ENCODE results near the gene NCAPH2. TPM values are rescaled to one million over a fixed set of nuclear protein-coding genes. Genes with fewer than 3 reads are reported as not detected.
"Not testable (repeated sequence)": the region's sequence is repeated elsewhere in the genome, so short reads cannot be mapped to it uniquely, and the experiment has no call there.

NCAPH2 gene
- total RNA-seq, 4 donors from 2014 or later = 34.0 to 85.8 (median 41.2) TPM

DNA sequence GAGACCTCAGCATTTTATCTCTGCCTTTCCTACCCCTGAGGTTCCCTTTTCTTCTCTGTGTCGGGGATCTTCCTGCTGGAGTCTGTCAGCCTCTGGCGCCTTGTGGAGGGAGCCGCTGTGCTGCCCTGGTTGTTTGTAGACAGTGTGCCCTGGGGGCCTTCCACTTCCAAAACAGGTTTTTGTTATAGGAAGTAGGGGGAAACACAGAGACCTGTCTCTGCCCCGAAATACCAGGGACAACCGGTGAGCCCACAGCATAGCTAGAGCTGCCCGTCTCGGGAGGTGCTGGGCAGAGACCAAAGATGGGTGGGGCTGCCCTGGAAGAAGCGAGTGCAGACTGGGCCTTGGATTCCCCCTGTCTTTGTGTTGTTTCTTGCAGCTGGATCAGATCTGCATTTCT lies 8.0 kb downstream of the NCAPH2 start:
- H3K27ac ChIP-seq = no peak overlapping the region
- peaks cover 0 to 46% (median 0%) of the 10 kb centered on the region in 3 donors for H3K36me3 ChIP-seq
- DNase-seq = no peak
- no peaks in the 10 kb centered on the region for H3K9me3 ChIP-seq
- no peaks in the 10 kb centered on the region for H3K4me1 ChIP-seq
- H3K27me3 ChIP-seq = no peaks in the 10 kb centered on the region
- TF ChIP-seq POLR2A (IDR thresholded peaks at IDR 0.05) (no peak), CTCF (IDR thresholded peaks at IDR 0.05) (no peak)
- H3K4me3 ChIP-seq = no peak overlapping the region

GRCh38 chr22:50516891-50517290 lies 8.9 kb downstream of the NCAPH2 start:
- no peak overlapping the region for H3K27ac ChIP-seq
- no peak overlapping the region for H3K4me3 ChIP-seq
- DNase-seq = no peak
- H3K9me3 ChIP-seq = no peaks in the 10 kb centered on the region
- TF ChIP-seq POLR2A (IDR thresholded peaks at IDR 0.05) = no peak
- no peak for TF ChIP-seq CTCF (IDR thresholded peaks at IDR 0.05)
- no peaks in the 10 kb centered on the region for H3K27me3 ChIP-seq
- H3K36me3 ChIP-seq = peaks cover 0 to 54% (median 0%) of the 10 kb centered on the region in 3 donors
- no peaks in the 10 kb centered on the region for H3K4me1 ChIP-seq

DNA sequence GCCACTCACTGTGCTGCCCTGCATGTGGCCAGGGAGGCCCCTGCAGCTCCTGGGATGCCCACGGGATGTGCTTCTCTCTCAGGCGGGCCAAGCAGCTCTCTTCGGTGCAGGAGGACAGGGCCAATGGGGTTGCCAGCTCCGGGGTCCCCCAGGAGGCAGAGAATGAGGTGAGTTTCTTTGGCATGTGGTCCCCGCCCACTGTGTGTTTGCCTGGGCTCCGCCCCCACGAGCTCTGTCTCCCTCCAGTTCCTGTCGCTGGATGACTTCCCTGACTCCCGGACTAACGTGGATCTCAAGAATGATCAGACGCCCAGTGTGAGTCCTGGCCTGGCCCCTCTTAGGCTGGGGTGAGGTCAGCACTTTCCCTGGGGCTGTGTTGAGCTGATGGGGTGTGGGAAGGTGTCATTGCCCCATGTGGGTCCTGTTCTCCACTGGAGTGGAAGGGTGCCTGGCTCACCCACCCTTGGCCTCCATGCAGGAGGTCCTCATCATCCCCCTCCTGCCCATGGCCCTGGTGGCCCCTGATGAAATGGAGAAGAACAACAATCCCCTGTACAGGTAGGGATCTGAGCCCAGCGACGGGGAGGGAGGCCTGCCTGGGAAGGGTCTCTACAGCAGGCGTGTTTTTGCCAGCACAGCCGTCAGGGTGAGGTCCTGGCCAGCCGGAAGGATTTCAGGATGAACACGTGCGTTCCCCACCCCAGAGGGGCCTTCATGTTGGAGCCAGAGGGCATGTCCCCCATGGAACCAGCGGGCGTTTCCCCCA lies 9.7 kb downstream of the NCAPH2 start:
- no peak for DNase-seq
- peaks cover 0 to under 1% (median 0%) of the 10 kb centered on the region in 4 donors for H3K4me1 ChIP-seq
- H3K36me3 ChIP-seq = peaks cover 0 to 62% (median 0%) of the 10 kb centered on the region in 3 donors
- H3K27ac ChIP-seq = no peak overlapping the region
- TF ChIP-seq CTCF (IDR thresholded peaks at IDR 0.05) (no peak), POLR2A (IDR thresholded peaks at IDR 0.05) (no peak)
- H3K9me3 ChIP-seq = no peaks in the 10 kb centered on the region
- H3K4me3 ChIP-seq = no peak overlapping the region
- no peaks in the 10 kb centered on the region for H3K27me3 ChIP-seq

- Histone ChIP-seq H3K9me3 (no peaks in the 10 kb centered on the region), H3K27me3 (no peaks in the 10 kb centered on the region), H3K36me3 (peaks cover 0 to 71% (median 0%) of the 10 kb centered on the region in 3 donors), H3K4me1 (peaks cover 0 to 10% (median 0%) of the 10 kb centered on the region in 4 donors), H3K27ac (no peak overlapping the region), H3K4me3 (no peak overlapping the region)
- TF ChIP-seq CTCF (IDR thresholded peaks at IDR 0.05) (no peak), POLR2A (IDR thresholded peaks at IDR 0.05) (no peak)
- DNase-seq = no peak
Measured at GRCh38 chr22:50518606-50519005, 10.6 kb downstream of the NCAPH2 start.

- Histone ChIP-seq H3K4me1 (peaks cover under 1 to 15% (median 2%) of the 10 kb centered on the region in 4 donors), H3K4me3 (no peak overlapping the region), H3K9me3 (no peaks in the 10 kb centered on the region), H3K27me3 (no peaks in the 10 kb centered on the region), H3K27ac (no peak overlapping the region), H3K36me3 (peaks cover 0 to 76% (median 0%) of the 10 kb centered on the region in 3 donors)
- DNase-seq = no peak
- no peak for TF ChIP-seq CTCF (IDR thresholded peaks at IDR 0.05)
- no peak for TF ChIP-seq POLR2A (IDR thresholded peaks at IDR 0.05)
Measured at GRCh38 chr22:50519151-50519550, 11.1 kb downstream of the NCAPH2 start.

DNA sequence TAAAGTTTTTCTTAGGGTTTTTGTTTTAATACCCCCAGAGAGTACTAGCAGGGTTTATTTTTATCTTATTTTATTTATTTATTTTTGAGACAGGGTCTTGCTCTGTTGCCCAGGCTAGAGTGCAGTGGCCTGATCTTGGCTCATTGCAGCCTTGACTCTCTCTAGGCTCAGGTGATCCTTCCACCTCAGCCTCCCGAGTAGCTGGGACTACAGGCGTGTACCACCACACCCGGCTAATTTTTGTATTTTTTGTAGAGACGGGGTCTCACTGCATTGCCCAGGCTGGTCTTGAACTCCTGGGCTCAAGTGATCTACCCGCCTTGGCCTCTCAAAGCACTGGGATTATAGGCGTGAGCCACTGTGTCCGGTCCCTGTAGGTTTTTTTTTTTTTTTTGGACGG lies 12.2 kb downstream of the NCAPH2 start:
- H3K36me3 ChIP-seq = peaks cover 0 to 76% (median 0%) of the 10 kb centered on the region in 3 donors
- not testable (repeated sequence) for DNase-seq

More for the DNA sequence above, 12.2 kb downstream of the NCAPH2 start:
- H3K9me3 ChIP-seq, H3K4me3 ChIP-seq, H3K27me3 ChIP-seq, H3K27ac ChIP-seq: not testable (repeated sequence)
- H3K4me1 ChIP-seq = peaks cover 4 to 25% (median 10%) of the 10 kb centered on the region in 4 donors
